ENCODE data around the gene PSMD5.

The PSMD5 gene

GRCh38 chr9:120878188-120879130, 35.7 kb upstream of the PSMD5 start:
- no peak overlapping the region for H3K4me3 ChIP-seq (replicated peaks; ENCODE audit: low read depth, low read length)
- no peak for TF ChIP-seq CTCF (IDR thresholded peaks at IDR 0.05; ENCODE audit: low read length, missing control alignments)
- no peak for DNase-seq (ENCODE audit: low read depth)

- H3K4me3 ChIP-seq (replicated peaks; ENCODE audit: low read depth, low read length): peak overlapping the region; percentile 73
- no peak for TF ChIP-seq CTCF (IDR thresholded peaks at IDR 0.05; ENCODE audit: low read length, missing control alignments)
- peak; percentile 53 for DNase-seq (ENCODE audit: low read depth)
Observed at GRCh38 chr9:120877276-120878034, 34.7 kb upstream of the PSMD5 start.

GRCh38 chr9:120876842-120877240, 34.1 kb upstream of the PSMD5 start, which contains the start of gene PHF19:
Gene PHF19, minus strand, starts transcription at chr9:120877188. Its CDS starts 2,447 bp downstream, at chr9:120874741.
- TF ChIP-seq CTCF (IDR thresholded peaks at IDR 0.05; ENCODE audit: low read length, missing control alignments): no peak
- peak within 1 kb of the TSS; percentile 73 for H3K4me3 ChIP-seq (replicated peaks; ENCODE audit: low read depth, low read length)
- DNase-seq (ENCODE audit: low read depth): peak; percentile 44

GRCh38 chr9:120875954-120876841, 33.5 kb upstream of the PSMD5 start:
- peak overlapping the region; percentile 73 for H3K4me3 ChIP-seq (replicated peaks; ENCODE audit: low read depth, low read length)
- peak; percentile 82 for DNase-seq (ENCODE audit: low read depth)
- TF ChIP-seq CTCF (IDR thresholded peaks at IDR 0.05; ENCODE audit: low read length, missing control alignments): peak; percentile 3

GRCh38 chr9:120875643-120875953, 32.9 kb upstream of the PSMD5 start:
- TF ChIP-seq CTCF (IDR thresholded peaks at IDR 0.05; ENCODE audit: low read length, missing control alignments): no peak
- no peak for DNase-seq (ENCODE audit: low read depth)
- H3K4me3 ChIP-seq (replicated peaks; ENCODE audit: low read depth, low read length): peak overlapping the region; percentile 73

GRCh38 chr9:120875195-120875565, 32.5 kb upstream of the PSMD5 start:
- no peak for TF ChIP-seq CTCF (IDR thresholded peaks at IDR 0.05; ENCODE audit: low read length, missing control alignments)
- DNase-seq (ENCODE audit: low read depth): no peak
- no peak overlapping the region for H3K4me3 ChIP-seq (replicated peaks; ENCODE audit: low read depth, low read length)

Measured in fibroblast of pulmonary artery (primary cell).